ENCODE data around the gene RHBDL2. TPM values are rescaled to one million over a fixed set of nuclear protein-coding genes. Genes with fewer than 3 reads are reported as not detected.
"Not testable (repeated sequence)": the region's sequence is repeated elsewhere in the genome, so short reads cannot be mapped to it uniquely, and the experiment has no call there.

RHBDL2 gene
- polyA plus RNA-seq, 3 donors, result 0.08 TPM; not detected in 2

- H3K27ac ChIP-seq (ENCODE audit: low read depth in 1 of 2, low read length in 2 of 2), result no peak overlapping the region
- no peaks in the 10 kb centered on the region for H3K4me1 Mint-ChIP-seq
- H3K4me3 Mint-ChIP-seq, result no peak overlapping the region
- H3K9me3 Mint-ChIP-seq, result peaks cover 3 to 18% (median 15%) of the 10 kb centered on the region in 7 donors
- H4K20me1 ChIP-seq (ENCODE audit: insufficient read depth, low read length), result no peaks in the 10 kb centered on the region
- TF ChIP-seq CTCF (IDR thresholded peaks at IDR 0.05), result no peak
- H3K36me3 Mint-ChIP-seq, result no peaks in the 10 kb centered on the region
- intact Hi-C loops (cut with micrococcal nuclease), result no loop called here
- peaks cover 2 to 6% (median 3%) of the 10 kb centered on the region in 3 donors for H3K27me3 Mint-ChIP-seq (ENCODE audit: low read depth in 3 of 3)
- DNase-seq, result no peak
- H3K27ac Mint-ChIP-seq, result no peak overlapping the region
- H3K27me3 ChIP-seq (ENCODE audit: control insufficient read depth in 2 of 2, insufficient read depth in 2 of 2, low read length in 2 of 2), result no peaks in the 10 kb centered on the region
- H3K4me2 ChIP-seq (replicated peaks; ENCODE audit: extremely low read depth, low read length, poor library complexity, severe bottlenecking), result no peak overlapping the region
- no peaks in the 10 kb centered on the region for H3K36me3 ChIP-seq (replicated peaks in 1 of 2; ENCODE audit: control insufficient read depth in 1 of 2, insufficient read depth in 2 of 2, low read length in 2 of 2)
- H2AFZ ChIP-seq (ENCODE audit: insufficient read depth, low read depth, low read length, poor library complexity, severe bottlenecking), result no peak overlapping the region
- H3K79me2 ChIP-seq (ENCODE audit: insufficient read depth, low read length), result no peaks in the 10 kb centered on the region
- H3K4me1 ChIP-seq (ENCODE audit: control insufficient read depth in 1 of 2, insufficient read depth in 2 of 2, low read length in 2 of 2), result no peaks in the 10 kb centered on the region
- H3K4me3 ChIP-seq (replicated peaks in 1 of 3; ENCODE audit: low read depth in 2 of 3, low read length in 3 of 3), result no peak overlapping the region
- H3K9ac ChIP-seq (ENCODE audit: insufficient read depth, low read length, poor library complexity, severe bottlenecking), result no peak overlapping the region
- H3K9me3 ChIP-seq (replicated peaks in 1 of 2; ENCODE audit: control insufficient read depth in 1 of 2, insufficient read depth in 1 of 2, low read length in 2 of 2), result peaks cover 9 to 13% of the 10 kb centered on the region in 2 donors
- WGBS (ENCODE audit: insufficient coverage), result 100% methylated on average over 6 of the region's 13 CpGs
Observed at GRCh38 chr1:38973659-38974437, 32.2 kb upstream of the RHBDL2 start.

GRCh38 chr1:38973145-38973544 is 31.5 kb upstream of the RHBDL2 start:
- H4K20me1 ChIP-seq (ENCODE audit: insufficient read depth, low read length); H3K27me3 ChIP-seq (ENCODE audit: control insufficient read depth in 2 of 2, insufficient read depth in 2 of 2, low read length in 2 of 2); H3K4me1 ChIP-seq (ENCODE audit: control insufficient read depth in 1 of 2, insufficient read depth in 2 of 2, low read length in 2 of 2); H3K36me3 ChIP-seq (replicated peaks in 1 of 2; ENCODE audit: control insufficient read depth in 1 of 2, insufficient read depth in 2 of 2, low read length in 2 of 2); H3K79me2 ChIP-seq (ENCODE audit: insufficient read depth, low read length); H3K27me3 Mint-ChIP-seq (ENCODE audit: low read depth in 3 of 3); DNase-seq; H2AFZ ChIP-seq (ENCODE audit: insufficient read depth, low read depth, low read length, poor library complexity, severe bottlenecking); H3K9me3 ChIP-seq (replicated peaks in 1 of 2; ENCODE audit: control insufficient read depth in 1 of 2, insufficient read depth in 1 of 2, low read length in 2 of 2); intact Hi-C loops (cut with micrococcal nuclease); H3K4me2 ChIP-seq (replicated peaks; ENCODE audit: extremely low read depth, low read length, poor library complexity, severe bottlenecking); H3K9ac ChIP-seq (ENCODE audit: insufficient read depth, low read length, poor library complexity, severe bottlenecking); H3K4me1 Mint-ChIP-seq; H3K4me3 ChIP-seq (replicated peaks in 1 of 3; ENCODE audit: low read depth in 2 of 3, low read length in 3 of 3); H3K27ac ChIP-seq (ENCODE audit: low read depth in 1 of 2, low read length in 2 of 2); H3K36me3 Mint-ChIP-seq; H3K4me3 Mint-ChIP-seq; H3K27ac Mint-ChIP-seq: not testable (repeated sequence)
- 0% methylated on average over 1 of the region's 6 CpGs for WGBS (ENCODE audit: insufficient coverage)
- peaks cover 0 to 11% (median 8%) of the 10 kb centered on the region in 7 donors for H3K9me3 Mint-ChIP-seq

Data from CD14-positive monocyte (primary cell).